ENCODE results near the gene SNTB2. TPM values are rescaled to one million over a fixed set of nuclear protein-coding genes. Genes with fewer than 3 reads are reported as not detected.

The SNTB2 gene
- total and polyA plus RNA-seq, 2 of the 8 experiments (the other 6 are each of a cell fraction or from before 2014, with no cell fraction given) = 6.0 to 16.1 TPM

DNA sequence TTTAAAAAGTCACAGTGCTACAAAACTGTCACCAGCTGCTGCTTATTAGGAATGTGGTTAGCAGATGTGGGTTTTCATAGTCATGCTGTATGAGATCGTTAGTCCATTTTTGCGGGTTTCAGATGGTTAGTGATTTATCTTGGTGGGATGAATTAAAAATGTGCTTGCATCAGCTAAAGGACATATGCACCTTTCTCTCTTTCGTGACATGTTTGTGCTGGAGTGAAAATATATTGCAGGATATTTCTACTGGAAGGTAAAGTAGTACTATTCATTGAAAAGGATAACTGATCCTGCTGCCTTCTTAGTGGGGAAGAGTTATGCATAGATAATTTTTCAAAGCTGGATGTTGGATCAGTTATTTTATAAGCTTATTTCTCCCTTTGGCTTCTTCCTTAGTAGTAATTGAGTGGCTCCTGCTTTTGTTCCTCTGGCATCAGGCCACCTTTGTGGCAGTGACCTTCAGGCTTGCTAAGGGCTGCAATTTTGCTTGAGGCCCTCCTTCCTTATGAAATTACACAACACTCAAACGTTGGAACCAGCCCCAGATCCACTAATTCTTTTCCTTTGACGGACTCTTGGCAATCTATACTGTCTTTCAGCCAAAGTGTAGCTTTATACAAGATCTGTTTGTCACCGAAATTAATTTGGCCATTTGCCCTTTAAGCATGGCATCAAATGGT lies 7.5 kb upstream of the SNTB2 start:
- Histone ChIP-seq H3K18ac (ENCODE audit: extremely low read depth, low read length) (no peak overlapping the region), H3K79me1 (ENCODE audit: low read depth, low read length) (no peaks in the 10 kb centered on the region), H3K79me2 (ENCODE audit: control insufficient read depth in 1 of 2, insufficient read depth in 2 of 2, low read length in 2 of 2) (no peaks in the 10 kb centered on the region), H2BK15ac (ENCODE audit: low read length) (no peak overlapping the region), H4K20me1 (replicated peaks in 1 of 2; ENCODE audit: control insufficient read depth in 1 of 2, insufficient read depth in 2 of 2, low read length in 2 of 2) (no peaks in the 10 kb centered on the region), H3K4me3 (ENCODE audit: extremely low read depth in 1 of 4, insufficient read depth in 2 of 4, low read depth in 3 of 4, low read length in 4 of 4) (no peak overlapping the region), H3K9ac (replicated peaks in 1 of 4; ENCODE audit: extremely low read depth in 1 of 4, low read depth in 3 of 4, low read length in 3 of 4) (no peak overlapping the region), H3K4me1 (replicated peaks in 1 of 4; ENCODE audit: control insufficient read depth in 3 of 4, insufficient read depth in 4 of 4, low read length in 3 of 4) (no peaks in the 10 kb centered on the region), H3K36me3 (ENCODE audit: control insufficient read depth in 2 of 4, insufficient read depth in 4 of 4, low read length in 3 of 4) (no peaks in the 10 kb centered on the region), H2BK120ac (replicated peaks; ENCODE audit: low read depth, low read length) (no peak overlapping the region), H3K14ac (ENCODE audit: insufficient read length) (no peak overlapping the region), H3K4ac (replicated peaks; ENCODE audit: insufficient read length, low read depth, low read length) (no peak overlapping the region), H2BK5ac (ENCODE audit: low read depth, low read length) (no peak overlapping the region), H2AK5ac (ENCODE audit: low read depth, low read length) (no peak overlapping the region), H4K91ac (replicated peaks; ENCODE audit: insufficient read length, low read length) (no peak overlapping the region), H3K23ac (ENCODE audit: insufficient read length) (no peak overlapping the region), H3K56ac (replicated peaks; ENCODE audit: insufficient read length, low read depth, low read length) (no peak overlapping the region), H2BK20ac (ENCODE audit: low read length) (no peak overlapping the region), H2BK12ac (ENCODE audit: low read depth, low read length) (no peak overlapping the region), H3K27ac (ENCODE audit: low read depth, low read length) (no peak overlapping the region), H3K9me3 (ENCODE audit: insufficient read depth in 2 of 2, low read depth in 1 of 2, low read length in 1 of 2) (no peaks in the 10 kb centered on the region), H3K4me2 (ENCODE audit: insufficient read depth in 1 of 2, low read depth in 2 of 2, low read length in 2 of 2) (no peak overlapping the region), H4K5ac (ENCODE audit: insufficient read length, low read depth, low read length) (no peak overlapping the region), H3K27me3 (replicated peaks in 1 of 4; ENCODE audit: control insufficient read depth in 3 of 4, extremely low read depth in 1 of 4, insufficient read depth in 3 of 4, low read length in 3 of 4) (no peaks in the 10 kb centered on the region), H4K8ac (ENCODE audit: extremely low read depth, insufficient read depth, low read length) (no peak overlapping the region), H3K23me2 (ENCODE audit: low read depth, low read length) (no peaks in the 10 kb centered on the region), H2AFZ (ENCODE audit: low read length) (no peak overlapping the region)
- DNase-seq (ENCODE audit: low read depth in 1 of 2, low spot score in 2 of 2) (no peak), FAIRE-seq (no peak)
- 88% methylated on average over 6 of the region's 6 CpGs; no CpG with 5 or more reads in 1 of the 2 experiments for WGBS, 2 experiments (ENCODE audit: extremely low coverage in 1 of 2, insufficient coverage in 1 of 2, insufficient read length in 1 of 2, insufficient replicate concordance in 2 of 2, low coverage in 1 of 2, low lambda C conversion rate in 2 of 2, missing lambda C conversion rate in 1 of 2)
- CTCF ChIA-PET (ENCODE audit: partially characterized antibody) = interaction anchor here (1.8 to 2.6 kb wide), 2 partner anchors 29 to 107 kb away, joined by 5 to 6 read pairs; no protein-coding TSS in a partner anchor
- POLR2A ChIA-PET (ENCODE audit: partially characterized antibody) = interaction anchor here (2.1 kb wide), 1 partner anchor 9 kb away, joined by 6 read pairs; no protein-coding TSS in a partner anchor
- TF ChIP-seq POU5F1 (IDR thresholded peaks at IDR 0.05; ENCODE audit: low read depth, low read length) = no peak
- no peak for TF ChIP-seq EGR1 (IDR thresholded peaks at IDR 0.05; ENCODE audit: borderline replicate concordance, low read depth, low read length)
- TF ChIP-seq SIRT6 (IDR thresholded peaks at IDR 0.05; ENCODE audit: low read length) = no peak
- TF ChIP-seq RXRA (IDR thresholded peaks at IDR 0.05; ENCODE audit: insufficient read depth, low read depth, low read length) = no peak
- no peak for TF ChIP-seq BRCA1 (IDR thresholded peaks at IDR 0.05; ENCODE audit: low read depth, low read length)
- TF ChIP-seq HDAC6 (IDR thresholded peaks at IDR 0.05; ENCODE audit: low read depth, low read length) = no peak
- no peak for TF ChIP-seq CBX5 (IDR thresholded peaks at IDR 0.05; ENCODE audit: low read depth, low read length)
- no peak for TF ChIP-seq KDM5A (IDR thresholded peaks at IDR 0.05; ENCODE audit: low read length)
- TF ChIP-seq SUZ12 (IDR thresholded peaks at IDR 0.05; ENCODE audit: low read length) = no peak
- no peak for TF ChIP-seq POLR2A (IDR thresholded peaks at IDR 0.05; ENCODE audit: control extremely low read depth in 1 of 2, low read depth in 2 of 2, low read length in 2 of 2)
- TF ChIP-seq BCL11A (IDR thresholded peaks at IDR 0.05; ENCODE audit: low read depth in 2 of 2, low read length in 2 of 2) = no peak
- TF ChIP-seq TCF12 (IDR thresholded peaks at IDR 0.05; ENCODE audit: low read depth, low read length) = no peak
- TF ChIP-seq RBBP5 (IDR thresholded peaks at IDR 0.05; ENCODE audit: borderline replicate concordance, low read depth, low read length) = no peak
- no peak for TF ChIP-seq SP2 (IDR thresholded peaks at IDR 0.05; ENCODE audit: low read length)
- no peak for TF ChIP-seq MAFK (IDR thresholded peaks at IDR 0.05; ENCODE audit: low read depth, low read length)
- TF ChIP-seq TAF1 (IDR thresholded peaks at IDR 0.05; ENCODE audit: low read depth, low read length) = no peak
